Erythroblast (primary cell): Measurements from ENCODE around the gene MARCHF2.

Experiments used
- GATA1 ChIP-seq: IDR thresholded peaks from 2 replicates; pipeline ENCODE4 v1.6.1; 2011; ENCODE audit warnings: low read depth, mild to moderate bottlenecking, control low read depth, low read length, moderate library complexity
- POLR2A ChIP-seq: IDR thresholded peaks from 2 replicates; pipeline ENCODE4 v1.6.1; 2011; ENCODE audit warnings: mild to moderate bottlenecking, low read length

DNA sequence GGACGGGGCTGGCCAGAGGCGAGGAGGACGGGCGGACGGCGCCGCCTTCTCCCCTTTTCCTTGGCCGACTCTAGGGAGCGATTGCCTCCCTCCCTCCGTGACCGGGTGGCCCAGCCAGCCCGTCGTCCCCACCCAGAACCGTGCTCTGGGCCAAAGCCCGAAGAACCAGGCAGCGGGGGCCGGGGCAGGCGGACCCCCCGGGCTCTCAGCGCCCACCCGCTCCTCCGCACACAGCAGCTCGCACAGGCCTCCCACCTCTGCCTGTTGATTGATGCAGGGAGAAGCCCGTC lies 9.3 kb upstream of the MARCHF2 start:
- TF ChIP-seq POLR2A = no peak
- no peak for TF ChIP-seq GATA1
